ENCODE results near the gene MTOR.

MTOR gene

GRCh38 chr1:11178021-11179015, 84.0 kb downstream of the MTOR start:
- TF ChIP-seq FOXP2 (optimal IDR thresholded peaks at IDR 0.05; ENCODE audit: borderline replicate concordance, extremely low read depth, extremely low read length, insufficient read depth) (no peak), REST (IDR thresholded peaks at IDR 0.05; ENCODE audit: insufficient read depth in 1 of 2, low read depth in 2 of 2, low read length in 2 of 2) (no peak), POLR2AphosphoS5 (IDR thresholded peaks at IDR 0.05; ENCODE audit: low read depth, low read length) (no peak), SIN3A (IDR thresholded peaks at IDR 0.05; ENCODE audit: borderline replicate concordance, insufficient read depth, low read length) (no peak), TAF1 (IDR thresholded peaks at IDR 0.05; ENCODE audit: borderline replicate concordance, insufficient read depth, low read length) (no peak)

- no peak for TF ChIP-seq SIN3A (IDR thresholded peaks at IDR 0.05; ENCODE audit: borderline replicate concordance, insufficient read depth, low read length)
- TF ChIP-seq FOXP2 (optimal IDR thresholded peaks at IDR 0.05; ENCODE audit: borderline replicate concordance, extremely low read depth, extremely low read length, insufficient read depth), result no peak
- TF ChIP-seq POLR2AphosphoS5 (IDR thresholded peaks at IDR 0.05; ENCODE audit: low read depth, low read length), result no peak
- no peak for TF ChIP-seq TAF1 (IDR thresholded peaks at IDR 0.05; ENCODE audit: borderline replicate concordance, insufficient read depth, low read length)
- no peak for TF ChIP-seq REST (IDR thresholded peaks at IDR 0.05; ENCODE audit: insufficient read depth in 1 of 2, low read depth in 2 of 2, low read length in 2 of 2)
Measured at GRCh38 chr1:11176081-11176706, 86.2 kb downstream of the MTOR start.

- TF ChIP-seq POLR2AphosphoS5 (IDR thresholded peaks at IDR 0.05; ENCODE audit: low read depth, low read length), result no peak
- TF ChIP-seq REST (IDR thresholded peaks at IDR 0.05; ENCODE audit: insufficient read depth in 1 of 2, low read depth in 2 of 2, low read length in 2 of 2), result no peak
- TF ChIP-seq SIN3A (IDR thresholded peaks at IDR 0.05; ENCODE audit: borderline replicate concordance, insufficient read depth, low read length), result no peak
- TF ChIP-seq TAF1 (IDR thresholded peaks at IDR 0.05; ENCODE audit: borderline replicate concordance, insufficient read depth, low read length), result no peak
- no peak for TF ChIP-seq FOXP2 (optimal IDR thresholded peaks at IDR 0.05; ENCODE audit: borderline replicate concordance, extremely low read depth, extremely low read length, insufficient read depth)
Measured at GRCh38 chr1:11175461-11175860, 86.9 kb downstream of the MTOR start.

- TF ChIP-seq REST (IDR thresholded peaks at IDR 0.05; ENCODE audit: insufficient read depth in 1 of 2, low read depth in 2 of 2, low read length in 2 of 2) (no peak), POLR2AphosphoS5 (IDR thresholded peaks at IDR 0.05; ENCODE audit: low read depth, low read length) (no peak), TAF1 (IDR thresholded peaks at IDR 0.05; ENCODE audit: borderline replicate concordance, insufficient read depth, low read length) (no peak), FOXP2 (optimal IDR thresholded peaks at IDR 0.05; ENCODE audit: borderline replicate concordance, extremely low read depth, extremely low read length, insufficient read depth) (no peak), SIN3A (IDR thresholded peaks at IDR 0.05; ENCODE audit: borderline replicate concordance, insufficient read depth, low read length) (no peak)
Measured at GRCh38 chr1:11174261-11174942, 87.9 kb downstream of the MTOR start.

Measured in PFSK-1 (cell line).